ENCODE data around the gene MED31. TPM values are rescaled to one million over a fixed set of nuclear protein-coding genes. Genes with fewer than 3 reads are reported as not detected.
"Not testable (repeated sequence)": the region's sequence is repeated elsewhere in the genome, so short reads cannot be mapped to it uniquely, and the experiment has no call there.

The MED31 gene
- total RNA-seq, 1 experiment from 2014 or later: 13.4 TPM

DNA sequence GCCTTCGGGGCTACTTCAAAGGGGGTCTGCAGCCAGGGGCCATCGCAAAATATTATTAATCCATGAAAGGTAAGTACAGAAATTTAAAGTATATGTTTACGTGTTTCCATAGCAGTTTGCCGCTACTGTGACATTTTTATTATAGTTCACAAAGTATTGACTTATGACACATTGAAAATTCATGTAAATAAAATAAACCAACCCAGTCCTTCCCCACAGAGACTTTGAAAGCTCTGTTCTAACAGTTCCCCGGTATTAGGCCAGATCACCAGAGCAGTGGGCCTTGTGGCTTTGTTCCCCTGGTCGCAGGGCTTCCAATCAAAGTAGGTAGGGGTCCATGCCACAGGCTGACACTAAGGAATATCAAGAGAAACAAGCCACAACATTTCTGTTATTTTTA is 24.8 kb downstream of the MED31 start:
- DNase-seq (ENCODE audit: low read depth): no peak

- no peak for DNase-seq (ENCODE audit: low read depth)
Observed at GRCh38 chr17:6623941-6624340, 27.5 kb downstream of the MED31 start.

GRCh38 chr17:6611231-6611630 is 40.2 kb downstream of the MED31 start:
- DNase-seq (ENCODE audit: low read depth): no peak

- peak; percentile 4 for DNase-seq (ENCODE audit: low read depth)
Observed at GRCh38 chr17:6610011-6610410, 41.4 kb downstream of the MED31 start.

DNA sequence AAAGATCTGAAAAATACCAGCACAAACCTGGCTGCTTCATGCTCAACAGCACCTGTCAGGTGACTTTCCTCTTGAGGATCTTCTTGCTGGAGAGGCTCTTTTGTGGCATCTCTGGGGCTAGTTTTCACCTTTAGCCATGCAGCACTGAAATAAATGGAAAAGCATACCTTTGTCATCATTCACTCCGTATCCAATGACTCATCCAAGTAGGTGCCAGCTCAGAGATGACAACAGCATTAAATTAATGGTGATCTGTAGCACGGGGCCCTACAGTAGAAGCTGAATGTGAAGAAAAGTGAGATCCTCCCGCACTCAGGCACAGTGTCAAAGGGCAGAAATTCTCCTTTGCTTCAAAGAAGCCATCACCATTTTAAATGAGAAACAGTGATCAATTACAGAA is 43.1 kb downstream of the MED31 start:
- peak; percentile 72 for DNase-seq (ENCODE audit: low read depth)

GRCh38 chr17:6605142-6605541 is 46.3 kb downstream of the MED31 start:
- DNase-seq (ENCODE audit: low read depth): no peak

DNA sequence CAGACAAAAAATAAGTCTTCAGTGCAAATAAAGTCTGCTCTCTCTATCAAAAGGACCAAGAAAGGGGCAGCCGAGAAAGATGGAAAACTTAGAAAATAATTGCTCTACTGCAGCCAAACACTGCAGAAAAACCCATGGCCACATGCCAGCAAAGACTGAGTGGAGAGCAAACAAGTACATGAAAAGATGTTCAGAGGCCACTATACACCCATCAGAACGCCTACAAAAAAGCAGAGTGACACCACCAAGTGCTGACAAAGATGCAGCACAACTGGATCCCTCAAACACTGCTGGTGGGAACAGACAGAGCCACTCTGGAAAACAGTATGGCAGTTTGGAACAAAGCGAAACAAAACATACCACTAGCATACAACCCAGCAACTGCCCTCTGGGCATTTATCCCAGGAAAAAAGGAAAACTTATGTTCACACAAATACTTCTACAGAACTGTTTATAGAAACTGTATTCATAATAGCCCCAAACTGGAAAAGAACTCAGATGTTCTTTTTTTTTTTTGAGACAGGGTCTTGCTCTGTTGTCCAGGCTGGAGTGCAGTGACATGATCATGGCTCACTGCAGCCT is 47.6 kb downstream of the MED31 start:
- DNase-seq (ENCODE audit: low read depth): peak; percentile 1

- DNase-seq (ENCODE audit: low read depth): no peak
Observed at GRCh38 chr17:6602141-6602540, 49.3 kb downstream of the MED31 start.

DNA sequence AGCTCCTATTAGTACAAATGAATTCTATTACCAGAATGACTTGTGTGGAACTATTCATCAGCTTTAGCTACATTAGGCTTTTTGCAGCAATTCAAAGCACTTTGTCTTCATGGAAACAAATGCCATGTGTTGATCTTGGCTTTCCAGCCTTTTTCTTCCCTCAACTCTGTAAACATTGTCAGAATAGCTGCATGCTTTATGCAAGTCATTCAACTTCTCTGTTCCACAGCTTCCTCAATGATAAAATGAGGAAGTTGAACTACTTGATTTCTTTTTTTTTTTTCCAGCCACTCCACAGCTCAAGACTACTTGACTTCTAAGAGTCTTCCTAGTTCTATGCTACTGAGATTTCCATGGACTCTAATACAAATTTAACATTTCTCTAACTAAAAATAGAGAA is 52.0 kb downstream of the MED31 start:
- no peak for DNase-seq (ENCODE audit: low read depth)

- DNase-seq (ENCODE audit: low read depth): no peak
Observed at GRCh38 chr17:6597727-6598126, 53.7 kb downstream of the MED31 start.

- no peak for DNase-seq (ENCODE audit: low read depth)
Observed at GRCh38 chr17:6596941-6597340, 54.5 kb downstream of the MED31 start.

DNA sequence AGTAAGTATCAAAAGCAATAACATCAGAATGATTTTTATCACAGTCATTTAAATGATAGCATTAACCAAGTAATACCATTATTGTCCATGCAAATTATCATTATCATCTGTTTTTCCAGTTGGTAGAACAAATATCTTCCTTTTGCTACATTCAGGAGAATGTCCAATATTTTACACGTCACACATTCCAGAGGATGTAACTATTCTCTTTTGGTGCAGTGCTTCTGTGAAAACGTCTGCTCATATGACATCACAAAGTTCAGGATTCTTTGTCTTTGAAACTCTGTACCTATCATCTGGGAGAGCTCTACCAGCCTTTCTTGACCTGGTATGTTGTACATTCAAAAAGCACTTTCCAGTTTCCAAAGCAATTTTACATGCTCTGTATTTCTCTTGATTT is 54.9 kb downstream of the MED31 start:
- no peak for DNase-seq (ENCODE audit: low read depth)

DNA sequence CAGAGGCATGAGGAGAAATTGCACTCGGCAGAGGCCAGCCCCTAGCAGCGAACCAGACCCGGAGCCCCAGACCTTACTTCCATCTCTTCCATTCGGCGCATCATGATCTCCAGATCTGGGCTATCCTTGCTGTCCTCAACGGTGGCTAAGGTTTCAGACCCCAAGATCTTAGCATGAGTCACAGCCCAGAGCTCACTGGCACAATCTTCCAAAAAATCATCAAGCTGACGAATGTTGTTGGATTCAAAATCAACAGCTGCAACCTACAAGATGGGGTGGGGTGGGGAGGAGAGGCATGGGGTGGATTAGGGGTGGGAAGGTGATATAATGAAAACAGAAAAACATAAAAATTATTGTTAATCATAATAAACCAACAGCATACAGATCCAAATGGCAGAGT is 55.3 kb downstream of the MED31 start:
- DNase-seq (ENCODE audit: low read depth): no peak

- not testable (repeated sequence) for DNase-seq (ENCODE audit: low read depth)
Observed at GRCh38 chr17:6593371-6593770, 58.0 kb downstream of the MED31 start.

Other genes with a start within 250 kb of the MED31 start
- 0.05 TPM in 1 of 2 replicates, not detected in the other for gene AIPL1, start 216.5 kb downstream of the MED31 start, total RNA-seq (2014; rRNA removed; shearing (Covaris generic))
- 76.1 and 87.3 TPM in 2 replicates for gene PIMREG, start 207.2 kb downstream of the MED31 start, total RNA-seq (2014; rRNA removed; shearing (Covaris generic))
- 0.39 and 0.89 TPM in 2 replicates for gene PITPNM3, start 95.0 kb downstream of the MED31 start, total RNA-seq (2014; rRNA removed; shearing (Covaris generic))
- gene KIAA0753, start 10.9 kb downstream of the MED31 start, total RNA-seq (2014; rRNA removed; shearing (Covaris generic)): 7.2 and 12.9 TPM in 2 replicates
- 250 and 253 TPM in 2 replicates for gene TXNDC17, start 10.5 kb downstream of the MED31 start, total RNA-seq (2014; rRNA removed; shearing (Covaris generic))
- gene C17orf100, start 157 bp upstream of the MED31 start, total RNA-seq (2014; rRNA removed; shearing (Covaris generic)): 0.62 and 1.6 TPM in 2 replicates
- not detected in 2 replicates for gene SLC13A5, start 61.8 kb upstream of the MED31 start, total RNA-seq (2014; rRNA removed; shearing (Covaris generic))
- 74.4 and 76.4 TPM in 2 replicates for gene XAF1, start 104.4 kb upstream of the MED31 start, total RNA-seq (2014; rRNA removed; shearing (Covaris generic))
- gene FBXO39, start 124.6 kb upstream of the MED31 start, total RNA-seq (2014; rRNA removed; shearing (Covaris generic)): 0.20 TPM in 1 of 2 replicates, not detected in the other
- gene TEKT1, start 180.1 kb upstream of the MED31 start, total RNA-seq (2014; rRNA removed; shearing (Covaris generic)): not detected in 2 replicates